ENCODE results near the gene KCTD5.

The KCTD5 gene

GRCh38 chr16:2743007-2743810 is 60.9 kb downstream of the KCTD5 start:
- H3K27ac ChIP-seq (ENCODE audit: extremely low read depth, low read depth, low read length): no peak overlapping the region
- POLR2A ChIA-PET: no interaction called here
- no peaks in the 10 kb centered on the region for H3K4me1 ChIP-seq (ENCODE audit: control insufficient read depth, insufficient read depth, low read length)
- H3K4me3 ChIP-seq (ENCODE audit: low read depth, low read length): no peak overlapping the region
- peak; percentile 60; the same call in 1 of the 2 replicates for TF ChIP-seq ZNF10 (tag by site-specific recombination; IDR thresholded peaks at IDR 0.05)
- TF ChIP-seq SP3 (tag by site-specific recombination; IDR thresholded peaks at IDR 0.05): no peak
- H3K36me3 ChIP-seq (ENCODE audit: control insufficient read depth in 2 of 2, insufficient read depth in 1 of 2, low read length in 2 of 2): no peaks in the 10 kb centered on the region; a peak in 1 of 3 replicates
- no peaks in the 10 kb centered on the region for H3K9me3 ChIP-seq (ENCODE audit: control insufficient read depth, insufficient read depth, low read depth, low read length)
- CTCF ChIA-PET: no interaction called here

- TF ChIP-seq ZNF837 (tag by site-specific recombination; IDR thresholded peaks at IDR 0.05): no peak
- TF ChIP-seq PRDM10 (tag by site-specific recombination; IDR thresholded peaks at IDR 0.05): 0 out of 2 replicates have a peak, but pooled peaks have one; percentile 49
- H3K4me1 ChIP-seq (ENCODE audit: control insufficient read depth, insufficient read depth, low read length): no peaks in the 10 kb centered on the region
- CTCF ChIA-PET: interaction anchor here (2.0 kb wide), 1 partner anchor 124 kb away, joined by 10 read pairs; no protein-coding TSS in a partner anchor
- peaks cover 0 to 10% of the 10 kb centered on the region in 2 experiments; a peak in 2 of 3 replicates for H3K36me3 ChIP-seq (ENCODE audit: control insufficient read depth in 2 of 2, insufficient read depth in 1 of 2, low read length in 2 of 2)
- no peak overlapping the region for H3K27ac ChIP-seq (ENCODE audit: extremely low read depth, low read depth, low read length)
- no peak overlapping the region for H3K4me3 ChIP-seq (ENCODE audit: low read depth, low read length)
- POLR2A ChIA-PET: no interaction called here
- no peaks in the 10 kb centered on the region for H3K9me3 ChIP-seq (ENCODE audit: control insufficient read depth, insufficient read depth, low read depth, low read length)
Measured at GRCh38 chr16:2744711-2745110, 62.4 kb downstream of the KCTD5 start.

GRCh38 chr16:2745116-2745890 is 63.0 kb downstream of the KCTD5 start:
- POLR2A ChIA-PET: interaction anchor here (0.6 kb wide), 1 partner anchor 234 kb away, joined by 3 read pairs; no protein-coding TSS in a partner anchor
- Histone ChIP-seq H3K4me3 (ENCODE audit: low read depth, low read length) (no peak overlapping the region), H3K27ac (ENCODE audit: extremely low read depth, low read depth, low read length) (no peak overlapping the region), H3K4me1 (ENCODE audit: control insufficient read depth, insufficient read depth, low read length) (no peaks in the 10 kb centered on the region), H3K36me3 (ENCODE audit: control insufficient read depth in 2 of 2, insufficient read depth in 1 of 2, low read length in 2 of 2) (peaks cover 0 to 14% of the 10 kb centered on the region in 2 experiments; a peak in 2 of 3 replicates), H3K9me3 (ENCODE audit: control insufficient read depth, insufficient read depth, low read depth, low read length) (no peaks in the 10 kb centered on the region)
- CTCF ChIA-PET: interaction anchor here (2.0 kb wide), 1 partner anchor 123 kb away, joined by 10 read pairs; no protein-coding TSS in a partner anchor
- TF ChIP-seq ZNF133 (tag by site-specific recombination; IDR thresholded peaks at IDR 0.05) (no peak), ZBTB17 (tag by site-specific recombination; IDR thresholded peaks at IDR 0.05) (no peak), ZBTB21 (tag by site-specific recombination; IDR thresholded peaks at IDR 0.05) (no peak), ZNF280C (tag by site-specific recombination; IDR thresholded peaks at IDR 0.05) (no peak), ZXDB (tag by site-specific recombination; IDR thresholded peaks at IDR 0.05) (no peak), OVOL3 (tag by site-specific recombination; IDR thresholded peaks at IDR 0.05) (no peak), ZNF501 (tag by site-specific recombination; IDR thresholded peaks at IDR 0.05) (no peak), ZNF354C (tag by site-specific recombination; IDR thresholded peaks at IDR 0.05; ENCODE audit: borderline replicate concordance, low read depth) (no peak), AEBP2 (tag by site-specific recombination; IDR thresholded peaks at IDR 0.05; ENCODE audit: borderline replicate concordance) (no peak), ZNF48 (tag by site-specific recombination; IDR thresholded peaks at IDR 0.05) (no peak), PRDM10 (tag by site-specific recombination; IDR thresholded peaks at IDR 0.05) (no peak)
